MCF 10A (cell line): Measurements from ENCODE around the gene ZBTB34. TPM values are rescaled to one million over a fixed set of nuclear protein-coding genes. Genes with fewer than 3 reads are reported as not detected.

ENCODE experiments used
- BruUV-seq: library from RNA; stranded (reverse); fragments of 400-500 nt; replicated peaks from 2 replicates; lab custom pipeline; 2021; lab: Mats Ljungman, UMichigan
- CTCF ChIA-PET: fragments of 300-600 bp; sonication (Branson Sonifier 250); formaldehyde crosslinking; extraction: SDS; loops from one replicate; lab custom pipeline; 2021; ENCODE audit warnings: antibody characterized with exemption, inconsistent platforms; lab: Yijun Ruan, JAX
- POLR2A ChIA-PET: fragments of 300-600, 350-650 bp; sonication (Branson Sonifier 250); formaldehyde crosslinking; extraction: SDS; loops from one replicate; lab custom pipeline; 2020; ENCODE audit warnings: antibody characterized with exemption, inconsistent platforms; lab: Yijun Ruan, JAX
- DNase-seq: peaks from one replicate; pipeline ENCODE4 v3.0.0-alpha.2; 2018; ENCODE audit not compliant: unreplicated experiment
- H3K27ac Mint-ChIP-seq: one replicate; pipeline ENCODE4 v1.8.0; 2022; ENCODE audit warnings: mild to moderate bottlenecking, low read depth, mixed read lengths; ENCODE audit not compliant: unreplicated experiment
- H3K27me3 Mint-ChIP-seq: one replicate; pipeline ENCODE4 v1.8.0; 2022; ENCODE audit warnings: mixed read lengths; ENCODE audit not compliant: insufficient read depth, unreplicated experiment
- H3K36me3 Mint-ChIP-seq: one replicate; pipeline ENCODE4 v1.8.0; 2022; ENCODE audit warnings: mild to moderate bottlenecking, moderate library complexity, mixed read lengths; ENCODE audit not compliant: insufficient read depth, unreplicated experiment
- H3K4me1 Mint-ChIP-seq: one replicate; pipeline ENCODE4 v1.8.0; 2022; ENCODE audit warnings: mixed read lengths; ENCODE audit not compliant: insufficient read depth, unreplicated experiment
- H3K4me3 Mint-ChIP-seq: one replicate; pipeline ENCODE4 v1.8.0; 2022; ENCODE audit warnings: mild to moderate bottlenecking, moderate library complexity, mixed read lengths; ENCODE audit not compliant: unreplicated experiment
- H3K9me3 Mint-ChIP-seq: one replicate; pipeline ENCODE4 v1.8.0; 2022; ENCODE audit warnings: mixed read lengths; ENCODE audit not compliant: unreplicated experiment
- CTCF ChIP-seq: fragments of 200-600 bp; IDR thresholded peaks from one replicate; pipeline ENCODE4 v1.8.0; 2022; ENCODE audit warnings: antibody characterized with exemption, mild to moderate bottlenecking; ENCODE audit not compliant: unreplicated experiment
- intact Hi-C: fragments of 100-400 bp; cut with micrococcal nuclease; formaldehyde crosslinking; loops from 2 replicates; pipeline ENCODE4 v1.14.1; 2022
- total RNA-seq: library from RNA; stranded (reverse); gene quantifications from 2 replicates; pipeline ENCODE4 v1.2.3, GENCODE V29; 2022

Gene ZBTB34
- total RNA-seq, 1 experiment from 2014 or later, result 4.6 TPM

- Mint-ChIP-seq H3K27ac (no peak overlapping the region), H3K4me1 (no peaks in the 10 kb centered on the region), H3K27me3 (no peaks in the 10 kb centered on the region), H3K36me3 (no peaks in the 10 kb centered on the region), H3K9me3 (no peaks in the 10 kb centered on the region), H3K4me3 (no peak overlapping the region)
- ChIA-PET CTCF (no interaction called here), POLR2A (no interaction called here)
- intact Hi-C loops, result no loop called here
- no TSS peak for BruUV-seq
- DNase-seq, result no peak
- TF ChIP-seq CTCF, result no peak
Measured at GRCh38 chr9:126894052-126894603, 33.7 kb downstream of the ZBTB34 start.

GRCh38 chr9:126902210-126902609 is 41.8 kb downstream of the ZBTB34 start:
- Mint-ChIP-seq H3K27ac (no peak overlapping the region), H3K27me3 (peaks cover 5% of the 10 kb centered on the region), H3K36me3 (no peaks in the 10 kb centered on the region), H3K4me1 (no peaks in the 10 kb centered on the region), H3K4me3 (no peak overlapping the region), H3K9me3 (peaks cover 7% of the 10 kb centered on the region)
- no peak for DNase-seq
- ChIA-PET CTCF (interaction anchor here (1.2 kb wide), 1 partner anchor 42 kb away, joined by 5 read pairs; the partner anchor contains the start of gene ZBTB34), POLR2A (no interaction called here)
- no TSS peak for BruUV-seq
- intact Hi-C loops, result no loop called here
- TF ChIP-seq CTCF, result no peak

- Mint-ChIP-seq H3K9me3 (peaks cover 7% of the 10 kb centered on the region), H3K27me3 (peaks cover 15% of the 10 kb centered on the region), H3K4me3 (no peak overlapping the region), H3K4me1 (no peaks in the 10 kb centered on the region), H3K27ac (no peak overlapping the region), H3K36me3 (no peaks in the 10 kb centered on the region)
- POLR2A ChIA-PET, result interaction anchor here (1.6 kb wide), 1 partner anchor 9 kb away, joined by 4 read pairs; the partner anchor contains the start of gene RALGPS1
- intact Hi-C loops, result no loop called here
- BruUV-seq, result no TSS peak
- DNase-seq, result no peak
- CTCF ChIA-PET, result no interaction called here
- TF ChIP-seq CTCF, result no peak
Measured at GRCh38 chr9:126904586-126904985, 44.1 kb downstream of the ZBTB34 start.

- no peaks in the 10 kb centered on the region for H3K36me3 Mint-ChIP-seq
- TF ChIP-seq CTCF, result no peak
- POLR2A ChIA-PET, result no interaction called here
- no TSS peak for BruUV-seq
- CTCF ChIA-PET, result no interaction called here
- H3K9me3 Mint-ChIP-seq, result peaks cover 6% of the 10 kb centered on the region
- H3K27me3 Mint-ChIP-seq, result peaks cover 15% of the 10 kb centered on the region
- no peak for DNase-seq
- no peaks in the 10 kb centered on the region for H3K4me1 Mint-ChIP-seq
- no peak overlapping the region for H3K27ac Mint-ChIP-seq
- intact Hi-C loops, result no loop called here
- no peak overlapping the region for H3K4me3 Mint-ChIP-seq
Measured at GRCh38 chr9:126906091-126906490, 45.7 kb downstream of the ZBTB34 start.
